Left hindlimb (tissue), 1 donor: Measurements from ENCODE around the gene TRABD2B.

Experiments
- DNase-seq: peaks from one replicate; pipeline ENCODE4 v3.0.0-alpha.2; 2018

Gene TRABD2B

DNA sequence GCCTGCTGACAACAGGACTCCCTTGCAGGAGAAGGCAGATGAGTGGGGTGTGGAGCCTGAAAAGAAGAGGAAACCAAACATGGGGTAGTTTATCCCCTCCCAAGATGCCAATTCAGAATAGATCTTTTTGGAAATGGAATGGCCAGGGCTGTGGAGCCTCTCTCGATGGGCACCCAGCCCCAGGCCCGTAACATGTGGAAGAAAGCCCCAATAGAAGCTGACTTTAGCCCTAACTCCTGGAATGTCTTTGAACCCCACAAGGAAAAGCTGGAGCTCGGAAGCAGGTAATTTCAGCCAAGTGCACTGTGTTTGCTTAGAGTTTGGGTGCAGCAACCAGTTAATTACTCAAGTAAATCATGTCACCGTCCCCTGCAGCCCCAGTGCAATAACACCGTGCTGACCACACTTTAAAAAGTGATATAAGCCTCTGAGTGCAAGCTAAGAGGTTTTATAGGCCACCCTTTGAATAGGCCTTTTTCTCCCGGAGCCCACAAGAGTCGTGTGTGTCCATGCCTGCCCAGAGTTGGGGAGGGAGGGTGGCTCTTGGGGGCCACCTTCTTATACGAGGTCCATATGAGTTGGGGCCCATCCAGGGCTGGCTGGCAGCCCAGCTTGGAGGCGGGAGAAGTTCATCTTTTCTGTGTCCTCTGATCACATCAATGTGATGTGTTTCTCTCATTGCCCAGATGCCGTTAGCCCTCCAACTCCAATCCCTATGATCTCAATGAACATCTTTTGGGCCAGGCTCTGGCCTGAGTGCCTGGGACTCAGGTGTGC lies 153.2 kb downstream of the TRABD2B start:
- DNase-seq = no peak

DNA sequence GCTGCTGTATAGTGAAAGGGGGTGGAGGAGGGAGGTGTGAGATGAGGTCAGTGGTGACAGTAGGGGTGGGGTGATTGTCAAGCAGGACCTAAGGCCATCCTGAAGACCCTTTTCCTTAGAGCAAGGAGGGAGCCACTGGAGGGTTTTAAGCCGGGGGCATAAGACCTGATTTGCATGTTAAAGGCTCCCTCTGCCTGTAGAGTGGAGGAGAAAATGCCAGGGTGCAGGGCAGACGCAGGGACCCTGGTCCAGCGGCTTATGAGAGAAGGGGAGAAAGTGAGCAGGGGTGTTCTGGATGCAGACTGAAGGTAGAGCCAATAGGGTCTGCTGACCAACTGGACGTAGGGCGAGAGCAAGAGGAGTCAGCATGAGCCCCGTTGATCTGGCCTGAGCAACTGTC lies 154.1 kb downstream of the TRABD2B start:
- DNase-seq = no peak

DNA sequence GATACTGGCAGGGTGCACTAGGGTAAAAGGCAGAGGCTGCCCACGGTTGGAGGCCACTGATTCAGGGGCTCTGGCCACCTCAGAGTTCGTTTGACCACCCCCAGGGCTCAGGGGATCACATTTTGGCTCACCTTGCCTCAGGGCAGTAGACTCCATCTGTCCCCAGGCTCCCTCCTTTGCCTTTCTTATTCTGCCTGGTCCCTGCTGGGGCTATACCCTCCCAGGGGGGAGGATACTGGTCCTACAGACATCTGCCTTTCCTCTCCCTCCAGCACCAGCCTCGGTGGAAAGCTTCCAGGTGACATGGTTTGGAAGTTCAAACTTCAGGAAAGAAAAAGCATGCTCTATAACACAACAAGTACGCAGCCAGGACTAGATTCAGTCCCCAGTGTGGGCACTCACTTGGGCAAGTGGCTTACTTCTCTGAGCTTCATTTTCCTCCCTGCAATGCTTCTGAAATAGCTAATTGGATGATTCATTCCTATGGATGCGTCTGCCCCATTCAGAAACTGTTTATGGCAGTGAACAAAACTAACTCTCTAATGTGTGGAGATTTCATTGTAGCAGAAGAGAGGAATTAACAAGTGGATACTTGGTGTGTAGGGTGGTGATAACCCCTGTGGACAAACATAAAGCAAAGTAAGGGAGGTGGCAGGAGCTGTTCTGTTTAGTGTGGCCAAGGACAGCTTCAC lies 154.8 kb downstream of the TRABD2B start:
- peak; percentile 16 for DNase-seq

DNA sequence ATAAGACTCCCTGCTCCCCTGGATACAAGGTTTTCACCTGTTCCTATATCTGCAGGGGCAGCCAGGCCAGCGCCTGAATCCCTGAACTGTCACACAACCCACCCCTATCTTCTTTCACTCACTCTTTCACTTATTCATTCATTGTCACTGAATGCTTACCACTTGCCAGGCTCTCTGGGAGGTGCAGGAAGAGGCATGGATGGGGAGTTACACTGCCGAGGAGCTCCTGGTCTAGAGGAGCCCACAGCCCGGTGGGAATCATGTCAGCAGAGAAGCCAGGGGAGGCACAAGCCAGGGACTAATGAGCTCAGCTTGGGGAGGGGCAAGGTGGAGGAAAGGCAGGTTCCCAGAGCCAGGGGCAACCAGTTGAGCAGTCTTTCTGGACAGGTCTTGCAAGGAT lies 155.8 kb downstream of the TRABD2B start:
- no peak for DNase-seq

DNA sequence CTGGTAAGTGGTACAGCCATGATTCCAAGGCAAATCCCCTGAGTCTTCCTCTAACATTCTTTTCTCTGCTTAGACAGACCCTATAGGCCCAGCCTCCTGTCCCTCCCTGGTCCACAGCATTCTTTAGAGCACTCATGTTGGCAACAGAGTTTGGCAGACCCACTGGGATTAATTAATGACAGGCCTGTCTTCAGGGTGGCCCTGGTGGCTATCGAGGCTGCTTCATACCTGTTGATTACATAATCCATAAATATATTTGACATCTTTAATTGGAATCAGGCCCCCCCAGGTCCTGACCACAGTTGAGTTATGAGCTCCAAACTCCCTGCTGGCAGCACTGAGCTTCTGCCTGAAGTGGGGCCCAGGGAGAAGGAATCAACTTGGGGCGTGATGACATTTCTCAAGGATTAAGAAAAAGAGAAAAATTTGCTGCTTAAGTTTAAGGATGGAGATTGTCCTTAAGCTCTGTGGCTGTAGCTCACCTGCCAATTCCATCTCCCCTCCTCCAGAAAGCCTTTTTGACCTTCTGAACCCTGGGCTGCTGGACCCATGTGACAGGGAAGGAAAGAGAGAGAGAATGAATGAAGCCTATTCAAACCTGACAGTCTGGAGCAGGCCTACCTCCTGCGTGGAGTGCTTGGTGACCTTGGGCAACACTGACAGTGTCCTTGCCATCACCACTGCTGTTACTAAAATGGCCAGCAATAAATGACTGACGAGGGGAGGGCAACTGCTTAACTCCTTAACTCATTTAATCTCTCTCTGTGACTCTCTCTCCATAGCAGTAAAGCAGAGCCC lies 156.6 kb downstream of the TRABD2B start:
- peak; percentile 17 for DNase-seq

DNA sequence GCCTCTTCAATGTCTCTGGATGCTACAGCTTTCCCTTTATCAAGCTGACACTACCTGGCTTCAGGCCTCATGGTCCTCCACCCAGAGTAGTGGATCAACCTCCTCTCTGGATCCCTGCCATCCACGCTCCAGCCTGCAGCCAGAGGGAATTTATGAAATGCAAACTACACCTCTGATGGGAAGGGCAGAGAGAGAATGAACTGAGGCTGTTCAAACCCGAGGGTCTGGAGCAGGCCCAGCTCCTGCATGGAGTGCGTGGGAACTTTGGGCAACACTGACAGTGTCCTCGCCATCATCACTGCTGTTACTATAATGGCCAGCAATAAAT lies 157.8 kb downstream of the TRABD2B start:
- no peak for DNase-seq

DNA sequence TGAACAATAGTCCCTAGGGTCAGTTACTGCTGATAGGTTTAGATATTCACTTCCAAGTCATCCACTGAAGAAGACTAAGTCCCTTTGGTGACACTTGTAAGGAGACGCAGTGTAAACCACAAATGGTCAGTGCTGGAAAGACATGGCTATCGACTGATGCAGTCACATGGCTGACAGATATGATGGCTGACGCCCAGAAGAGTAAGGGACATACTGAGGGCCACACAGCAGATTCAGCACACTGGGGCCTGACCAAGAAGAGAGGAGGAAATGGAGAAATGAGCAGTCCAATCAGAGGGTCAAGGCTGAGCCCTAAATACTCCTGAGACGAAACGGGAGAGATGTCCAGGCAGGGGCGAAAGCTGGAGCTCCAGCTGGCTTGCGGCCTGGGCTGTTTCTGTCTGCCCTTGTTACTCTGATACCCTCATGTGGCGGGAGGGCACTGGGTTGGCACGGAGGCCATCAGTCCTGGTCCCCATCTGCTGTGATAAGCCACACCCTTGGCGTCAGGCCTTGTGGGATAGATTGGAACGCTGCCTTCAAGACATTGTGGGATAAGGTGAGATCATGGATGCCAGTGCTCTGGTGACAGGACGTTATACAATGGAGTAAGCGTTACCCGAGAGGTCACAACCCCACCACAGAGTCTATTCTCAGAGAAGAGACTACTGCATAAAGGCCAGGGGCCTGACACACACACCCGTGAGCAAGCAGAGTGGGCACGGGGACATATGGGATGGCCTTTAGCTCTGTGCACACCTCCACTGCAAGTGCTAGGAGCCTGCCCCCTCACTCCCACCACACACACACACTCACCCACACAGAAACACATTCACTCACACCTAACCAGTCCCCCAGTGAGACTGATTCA lies 158.4 kb downstream of the TRABD2B start:
- no peak for DNase-seq

DNA sequence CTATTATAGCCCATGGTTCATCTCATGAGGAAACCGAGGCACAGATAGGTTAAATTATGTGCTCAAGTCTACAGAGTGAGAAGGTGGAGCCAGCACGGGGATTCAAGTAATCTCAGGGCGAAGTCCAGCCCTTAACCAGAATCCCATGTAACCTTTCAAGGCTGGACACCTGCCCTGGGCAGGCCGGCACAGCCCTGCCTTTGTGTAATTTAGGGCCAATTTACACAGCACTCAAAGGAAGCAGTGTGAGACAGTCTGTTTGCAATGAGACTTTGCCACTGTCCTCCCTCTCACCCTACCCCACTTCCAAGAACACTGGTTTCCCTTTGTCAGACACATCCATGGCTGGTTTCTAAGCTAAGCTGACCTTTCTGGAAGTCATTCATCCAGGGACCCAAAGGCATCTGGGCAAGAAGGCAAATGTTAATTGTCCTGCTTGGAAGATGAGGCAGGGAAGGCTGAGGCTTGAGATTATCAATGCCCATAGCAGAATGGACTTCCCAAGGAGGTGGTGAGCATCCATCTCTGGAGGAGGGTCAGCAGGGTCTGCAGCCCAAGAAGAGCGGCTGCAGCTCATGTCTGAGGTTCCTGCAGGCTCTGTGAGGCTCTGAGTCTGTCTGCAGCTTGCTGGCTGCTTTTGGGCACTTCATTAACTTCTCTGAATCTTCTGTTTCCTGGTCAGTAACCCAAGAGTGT lies 159.2 kb downstream of the TRABD2B start:
- peak; percentile 19 for DNase-seq

DNA sequence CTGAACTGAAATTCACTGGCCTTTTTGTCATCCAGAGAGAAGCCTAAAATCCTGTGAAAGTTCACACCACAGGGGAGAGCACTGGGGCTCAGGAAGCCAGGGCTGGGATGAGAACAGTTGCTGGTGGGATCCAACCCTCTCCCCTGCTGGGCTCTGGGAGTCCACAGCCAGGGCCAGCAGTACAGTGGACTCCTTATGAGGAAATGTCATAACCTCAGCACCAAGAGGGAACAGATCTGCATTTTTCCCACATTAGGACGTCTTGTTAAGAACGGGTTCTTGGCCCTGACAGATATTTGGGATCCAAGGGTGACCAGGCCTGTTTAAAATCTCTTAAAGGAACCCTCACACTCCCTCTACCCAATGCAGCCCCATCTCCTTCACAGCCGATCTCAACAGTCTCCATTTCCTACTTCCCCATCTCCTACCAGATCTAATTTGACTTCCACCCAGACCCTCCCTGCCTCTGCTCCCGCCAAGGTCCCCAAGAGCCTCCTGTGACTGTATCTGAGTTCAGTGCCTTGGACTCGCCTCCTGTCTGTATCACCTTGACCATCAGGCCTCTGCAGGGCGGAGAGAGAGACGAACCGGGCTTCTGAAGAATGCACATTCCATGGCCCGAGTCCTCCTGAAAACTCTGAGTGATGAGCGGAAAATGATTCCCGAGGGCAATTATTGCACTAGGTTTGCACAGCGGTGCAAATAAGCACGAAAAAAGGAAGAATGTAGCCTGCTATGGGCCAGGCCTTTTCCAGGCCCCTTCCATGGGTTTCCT lies 159.9 kb downstream of the TRABD2B start:
- DNase-seq = peak; percentile 21

DNA sequence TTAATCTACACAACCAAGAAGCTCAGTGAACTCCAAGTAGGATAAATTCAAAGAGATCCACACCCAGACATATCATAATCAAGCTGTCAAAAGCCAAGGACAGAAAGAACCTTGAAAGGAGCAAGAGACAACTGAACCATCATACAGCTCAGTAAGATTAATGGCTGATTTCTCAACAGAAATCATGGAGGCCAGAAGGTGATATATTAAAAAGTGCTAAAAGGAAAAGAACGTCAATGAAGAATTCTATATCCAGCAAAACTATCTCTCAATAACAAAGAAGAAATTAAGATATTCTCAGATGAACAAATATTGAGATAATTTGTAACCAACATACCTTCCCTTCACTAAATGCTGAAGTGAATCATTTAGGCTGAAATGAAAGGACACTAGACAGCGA lies 161.8 kb downstream of the TRABD2B start:
- DNase-seq = no peak

DNA sequence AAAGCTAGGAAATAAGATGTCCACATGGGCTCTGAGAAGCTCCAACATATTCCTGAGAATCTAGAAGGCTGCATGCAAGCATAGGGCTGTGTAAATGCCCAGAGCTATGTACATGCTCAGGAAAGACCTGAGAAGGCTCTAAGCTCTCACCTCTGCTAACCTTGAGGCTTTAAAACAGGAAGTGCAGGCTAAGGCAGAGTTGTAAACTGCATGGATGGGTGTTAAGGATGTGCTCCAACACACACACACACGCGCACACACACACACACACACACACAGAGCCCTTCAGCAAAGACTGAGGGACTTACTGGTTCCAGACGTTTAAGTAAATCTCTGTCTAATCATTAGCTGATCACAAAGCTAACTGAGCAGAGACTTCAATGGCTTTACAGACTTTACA lies 162.9 kb downstream of the TRABD2B start:
- no peak for DNase-seq

DNA sequence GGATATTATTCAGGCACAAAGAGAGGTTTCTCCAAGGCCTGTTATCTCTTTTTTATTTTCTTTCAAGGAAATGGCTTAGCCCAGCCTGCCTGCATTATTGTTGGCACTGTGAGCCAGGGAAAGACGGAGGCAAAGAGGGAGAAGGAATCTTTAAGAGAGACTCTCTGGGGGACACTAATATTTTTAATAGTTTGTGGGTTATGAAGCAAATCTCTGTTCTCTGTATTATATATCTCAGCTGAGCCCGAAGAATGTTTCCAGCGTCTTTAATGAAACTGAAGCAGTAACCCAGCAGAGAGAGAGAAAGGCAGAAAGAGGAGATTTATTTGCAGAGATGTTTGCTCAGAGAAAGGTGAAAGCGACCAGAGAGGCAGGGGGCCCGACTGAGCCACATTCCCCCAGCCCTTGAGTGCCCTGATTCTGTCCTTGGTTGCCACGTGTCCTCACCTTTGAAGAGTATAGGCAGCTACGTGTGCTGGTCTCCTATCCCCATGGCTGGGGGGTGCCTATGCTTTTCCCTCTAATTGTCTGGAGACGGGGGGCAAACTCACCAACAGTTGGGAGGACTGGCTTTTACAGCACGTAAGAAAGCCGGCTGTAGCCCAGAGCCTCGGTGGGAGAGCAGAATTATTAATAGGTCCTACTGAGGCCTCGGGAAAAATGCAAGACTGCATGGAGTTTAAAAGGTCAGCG lies 166.4 kb downstream of the TRABD2B start:
- DNase-seq = peak; percentile 23

DNA sequence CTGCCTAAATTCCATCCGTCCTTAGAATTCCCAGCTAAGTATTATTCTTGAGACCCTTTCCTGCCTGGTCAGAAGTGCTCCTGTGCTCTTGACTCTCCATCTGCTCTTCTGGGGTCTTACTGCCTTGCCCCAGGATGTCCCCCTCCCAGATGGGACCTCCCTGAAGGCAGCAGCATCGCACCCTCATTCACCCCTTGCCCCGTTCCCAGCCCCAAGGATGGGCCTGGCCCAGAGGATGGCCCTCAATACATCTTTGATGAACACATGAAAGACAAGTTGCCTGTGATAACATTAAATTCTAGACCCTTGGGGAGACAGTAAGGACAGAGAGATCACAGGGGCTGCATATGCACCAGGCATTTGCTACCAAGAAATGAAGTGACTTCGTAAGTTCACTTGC lies 167.2 kb downstream of the TRABD2B start:
- peak; percentile 17 for DNase-seq

DNA sequence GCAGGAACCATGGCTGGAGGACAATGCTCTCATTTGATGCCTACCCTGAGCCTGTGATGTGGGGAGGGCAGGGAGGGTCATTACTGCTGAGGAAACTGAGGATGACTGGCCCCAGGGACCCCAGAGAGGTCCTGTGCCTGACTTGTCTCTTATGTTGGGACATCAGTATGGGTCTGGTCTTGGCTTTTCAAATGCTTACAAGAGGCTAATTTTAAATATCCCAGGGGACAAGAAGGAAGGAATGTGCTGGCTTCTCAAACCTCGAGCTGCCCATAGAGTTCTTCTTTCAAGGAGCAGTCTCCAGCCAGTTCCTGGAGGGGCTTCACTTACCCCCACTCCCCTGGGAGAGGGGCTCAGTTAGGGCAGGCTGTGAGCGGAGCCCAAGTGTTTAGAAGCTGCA lies 168.2 kb downstream of the TRABD2B start:
- DNase-seq = peak; percentile 31

DNA sequence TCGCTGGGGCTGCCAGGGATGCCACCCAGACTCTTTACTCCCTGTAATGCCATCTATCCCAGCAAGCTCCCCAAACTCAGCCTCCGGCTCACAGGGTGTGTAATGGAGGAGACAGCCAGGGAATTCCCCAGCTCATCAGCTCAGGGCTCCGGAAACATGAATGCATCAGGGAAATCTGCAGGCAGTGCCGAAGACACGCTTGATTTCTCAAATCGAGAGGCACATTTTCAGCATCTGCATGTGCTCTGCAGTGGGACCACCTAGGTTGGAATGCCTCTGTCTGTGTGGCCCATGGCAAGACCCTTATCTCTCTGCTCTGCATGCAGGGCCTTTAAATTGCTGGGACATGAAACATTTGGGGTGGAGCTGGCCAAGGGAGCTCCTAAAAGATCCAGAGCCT lies 170.1 kb downstream of the TRABD2B start:
- peak; percentile 28 for DNase-seq

DNA sequence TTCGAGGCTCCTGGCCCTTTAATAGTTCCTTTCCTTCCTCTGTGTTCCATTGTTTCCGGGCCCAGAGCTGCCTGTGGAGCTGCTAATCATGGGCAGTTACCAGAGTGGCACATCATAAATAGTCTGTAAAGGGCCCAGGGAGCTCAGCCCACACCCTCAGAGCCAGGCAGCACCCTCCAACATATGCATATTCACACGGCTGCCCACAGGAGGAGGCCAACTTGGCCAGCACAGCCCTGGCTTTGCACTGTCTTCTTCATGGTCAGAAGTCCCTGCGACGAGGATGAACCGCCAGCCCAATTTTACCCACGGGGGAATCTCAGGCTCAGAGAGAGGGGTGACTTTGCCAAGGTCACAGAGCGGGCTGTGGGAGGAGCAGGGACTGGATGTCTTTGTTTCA lies 172.5 kb downstream of the TRABD2B start:
- DNase-seq = peak; percentile 22

DNA sequence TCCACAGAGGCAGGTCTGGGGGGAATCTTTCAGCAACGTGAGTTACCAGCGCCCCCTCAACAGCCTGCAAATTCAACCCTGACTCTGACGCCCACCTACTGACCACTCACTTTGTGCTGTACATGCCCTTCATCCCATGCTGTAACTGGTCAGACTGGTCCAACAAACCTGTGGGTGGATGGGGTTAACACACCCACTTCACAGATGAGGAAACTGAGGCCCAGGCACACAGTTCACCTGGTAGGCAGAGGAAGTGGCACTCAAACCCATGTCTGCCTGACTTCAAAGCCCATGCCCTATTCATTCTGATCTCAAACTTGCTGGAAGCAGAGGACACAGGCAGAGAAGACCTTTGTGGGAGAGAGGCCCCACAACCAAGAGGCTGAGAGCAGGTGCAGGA lies 172.9 kb downstream of the TRABD2B start:
- peak; percentile 22 for DNase-seq

DNA sequence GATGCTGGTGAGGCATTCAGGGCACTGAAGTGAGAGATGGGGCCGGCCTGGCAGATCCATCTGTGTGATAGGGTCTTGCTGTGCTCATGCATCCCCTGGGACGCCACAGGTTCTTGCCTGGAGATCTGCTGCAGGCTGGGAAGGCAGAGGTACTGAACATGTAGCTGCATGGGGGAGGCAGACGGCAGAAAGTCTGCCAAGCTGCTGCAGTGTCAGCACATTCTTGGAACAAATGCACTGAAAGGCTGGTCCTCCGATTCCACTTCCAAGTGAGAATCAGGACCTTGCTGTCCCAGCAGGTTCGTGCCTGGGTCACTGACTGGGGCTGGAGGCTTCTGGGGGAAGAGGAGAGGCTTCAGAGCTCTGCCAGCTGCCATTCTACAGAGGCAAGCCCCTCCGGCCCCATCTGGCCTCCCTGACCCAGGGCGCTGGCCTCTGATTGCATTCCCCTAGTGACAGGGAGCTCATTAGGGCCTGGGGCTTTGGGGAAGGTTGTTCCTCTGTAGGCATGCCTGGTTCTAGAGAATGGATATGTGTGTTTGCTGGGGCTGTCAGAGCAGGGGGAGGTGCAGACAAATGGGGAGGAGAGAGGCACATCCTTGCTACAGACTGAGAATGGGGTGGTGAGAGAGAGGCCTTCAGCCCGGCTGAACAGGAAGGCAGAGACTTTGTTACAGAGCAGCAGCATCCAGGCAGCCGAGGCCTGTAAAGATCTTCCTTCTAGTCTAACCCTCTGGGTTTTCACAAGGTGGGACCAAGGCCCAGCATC lies 174.0 kb downstream of the TRABD2B start:
- peak; percentile 42 for DNase-seq

DNA sequence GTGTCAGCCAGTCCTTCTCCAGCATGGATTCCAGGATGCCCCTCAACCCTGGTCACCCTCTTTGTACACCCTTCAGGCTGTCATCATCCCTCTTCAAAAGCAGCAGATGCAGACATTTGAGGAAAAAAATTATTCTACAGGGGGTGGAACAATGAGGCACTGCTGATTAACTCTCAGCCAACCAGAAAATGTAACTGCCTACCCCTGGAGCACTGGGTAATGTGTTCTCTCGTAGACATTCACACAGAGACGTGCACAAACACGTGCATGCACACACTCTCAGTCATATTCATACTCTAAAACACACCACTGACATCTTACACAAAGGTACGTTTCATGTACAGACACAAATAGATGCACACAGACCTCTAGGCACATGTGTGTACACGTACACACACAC lies 175.4 kb downstream of the TRABD2B start:
- DNase-seq = no peak

DNA sequence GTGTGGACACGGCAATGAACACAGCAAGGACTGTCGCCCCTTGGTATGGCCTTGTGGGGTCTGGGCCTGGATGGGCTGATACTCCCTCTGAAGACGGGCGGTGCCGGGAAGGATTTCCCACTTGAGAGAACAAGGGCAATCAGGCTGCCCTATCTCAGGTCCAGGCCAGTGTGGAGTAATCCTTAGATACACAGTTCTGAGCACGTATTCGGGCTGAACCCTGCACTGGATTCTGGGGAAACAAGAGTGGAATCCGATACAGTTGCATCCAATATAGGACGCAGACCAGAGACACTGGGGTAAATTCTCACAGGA lies 177.7 kb downstream of the TRABD2B start:
- DNase-seq = no peak
